H1 (cell line): ENCODE data around the gene ARHGAP23. TPM values are rescaled to one million over a fixed set of nuclear protein-coding genes. Genes with fewer than 3 reads are reported as not detected.

ENCODE experiments used
- CTCF ChIA-PET: fragments of 300-600 bp; sonication (Branson Sonifier 250); formaldehyde crosslinking; loops from one replicate; lab custom pipeline; 2021; ENCODE audit not compliant: partially characterized antibody; lab: Charles Lee
- POLR2A ChIA-PET: fragments of 300-600 bp; sonication (Branson Sonifier 250); formaldehyde crosslinking; loops from one replicate; lab custom pipeline; 2021; ENCODE audit warnings: inconsistent platforms; ENCODE audit not compliant: partially characterized antibody; lab: Charles Lee
- DNase-seq, 2 experiments: peaks; one replicate each; pipeline versions ENCODE4 v3.0.0 to v3.0.0-alpha.2; 2010 to 2022; ENCODE audit warnings: low spot score in 2 of 2, low read depth in 1 of 2, mixed read lengths in 1 of 2
- FAIRE-seq: peaks from 2 replicates; lab custom pipeline; 2011; peaks lifted over from hg19 to GRCh38; lab: Jason Lieb, UNC
- H2AFZ ChIP-seq: 2 replicates; pipeline ENCODE4 v1.8.1; 2012; ENCODE audit warnings: low read length, inconsistent platforms
- H2AK5ac ChIP-seq: 2 replicates; pipeline ENCODE4 v1.6.1; 2013; ENCODE audit warnings: low read depth, low read length
- H2BK120ac ChIP-seq: replicated peaks from 2 replicates; pipeline ENCODE3; 2013; ENCODE audit warnings: low read depth, low read length, inconsistent platforms
- H2BK12ac ChIP-seq: 2 replicates; pipeline ENCODE4 v1.6.1; 2013; ENCODE audit warnings: low read depth, low read length
- H2BK15ac ChIP-seq: 2 replicates; pipeline ENCODE4 v1.6.1; 2013; ENCODE audit warnings: low read length
- H2BK20ac ChIP-seq: 2 replicates; pipeline ENCODE4 v1.6.1; 2013; ENCODE audit warnings: low read length
- H2BK5ac ChIP-seq: 2 replicates; pipeline ENCODE4 v1.6.1; 2013; ENCODE audit warnings: low read depth, low read length
- H3K14ac ChIP-seq: 2 replicates; pipeline ENCODE4 v1.6.1; 2013; ENCODE audit warnings: inconsistent platforms; ENCODE audit not compliant: insufficient read length
- H3K18ac ChIP-seq: 2 replicates; pipeline ENCODE4 v1.6.1; 2013; ENCODE audit warnings: low read length; ENCODE audit errors: extremely low read depth
- H3K23ac ChIP-seq: 2 replicates; pipeline ENCODE4 v1.6.1; 2013; ENCODE audit warnings: inconsistent platforms; ENCODE audit not compliant: insufficient read length
- H3K23me2 ChIP-seq: 2 replicates; pipeline ENCODE4 v1.6.1; 2013; ENCODE audit warnings: low read depth, low read length
- H3K27ac ChIP-seq: 2 replicates; pipeline ENCODE4 v1.6.1; 2011; ENCODE audit warnings: low read depth, low read length, inconsistent platforms
- H3K27me3 ChIP-seq, 4 experiments: replicated peaks in 1 of 4; 1 replicate in 1 of 4; 2 replicates in 3 of 4; pipeline versions ENCODE4 v1.6.1 to v1.8.1; 2011 to 2013; ENCODE audit warnings: low read length in 3 of 4, mild to moderate bottlenecking in 3 of 4, inconsistent platforms in 2 of 4, mixed read lengths in 2 of 4, moderate library complexity in 1 of 4; ENCODE audit not compliant: control insufficient read depth in 3 of 4, insufficient read depth in 3 of 4; ENCODE audit errors: extremely low read depth in 1 of 4
- H3K36me3 ChIP-seq, 4 experiments: 2 replicates each; pipeline versions ENCODE4 v1.6.1 to v1.8.1; 2011 to 2013; ENCODE audit warnings: mild to moderate bottlenecking in 4 of 4, low read length in 3 of 4, moderate library complexity in 2 of 4, control low read depth in 1 of 4, inconsistent platforms in 1 of 4; ENCODE audit not compliant: insufficient read depth in 4 of 4, control insufficient read depth in 2 of 4
- H3K4ac ChIP-seq: replicated peaks from 2 replicates; pipeline ENCODE3; 2013; ENCODE audit warnings: low read length, low read depth, mixed read lengths, inconsistent platforms; ENCODE audit not compliant: insufficient read length
- H3K4me1 ChIP-seq, 4 experiments: replicated peaks in 1 of 4; 1 replicate in 1 of 4; 2 replicates in 3 of 4; pipeline versions ENCODE4 v1.6.1 to v1.8.1; 2011 to 2013; ENCODE audit warnings: low read length in 3 of 4, inconsistent platforms in 2 of 4, mixed read lengths in 1 of 4; ENCODE audit not compliant: insufficient read depth in 4 of 4, control insufficient read depth in 3 of 4
- H3K4me2 ChIP-seq, 2 experiments: 2 replicates each; pipeline versions ENCODE4 v1.6.1 to v1.8.1; 2011 to 2013; ENCODE audit warnings: low read depth in 2 of 2, low read length in 2 of 2, control low read depth in 1 of 2, inconsistent platforms in 1 of 2, mild to moderate bottlenecking in 1 of 2; ENCODE audit not compliant: insufficient read depth in 1 of 2
- H3K4me3 ChIP-seq, 4 experiments: fragments of 200-600, 300-600 bp in 1 of 4; sonication (generic), shearing (Covaris generic), sonication (Bioruptor Twin) in 1 of 4; 2 replicates each; pipeline versions ENCODE4 v1.5.1 to v1.8.1; 2011 to 2016; ENCODE audit warnings: low read length in 4 of 4, low read depth in 3 of 4, control low read depth in 2 of 4, inconsistent platforms in 2 of 4, mild to moderate bottlenecking in 2 of 4, mixed read lengths in 1 of 4, moderate library complexity in 1 of 4; ENCODE audit not compliant: insufficient read depth in 2 of 4; ENCODE audit errors: extremely low read depth in 1 of 4
- H3K56ac ChIP-seq: replicated peaks from 2 replicates; pipeline ENCODE3; 2013; ENCODE audit warnings: low read depth, mild to moderate bottlenecking, mixed read lengths, low read length, inconsistent platforms; ENCODE audit not compliant: insufficient read length
- H3K79me1 ChIP-seq: 2 replicates; pipeline ENCODE4 v1.6.1; 2013; ENCODE audit warnings: low read depth, low read length, control low read depth
- H3K79me2 ChIP-seq, 2 experiments: 2 replicates each; pipeline versions ENCODE4 v1.6.1 to v1.8.1; 2012 to 2013; ENCODE audit warnings: low read length in 2 of 2, mild to moderate bottlenecking in 2 of 2, inconsistent platforms in 1 of 2; ENCODE audit not compliant: insufficient read depth in 2 of 2, control insufficient read depth in 1 of 2
- H3K9ac ChIP-seq, 4 experiments: replicated peaks in 1 of 4; 1 replicate in 1 of 4; 2 replicates in 3 of 4; pipeline versions ENCODE4 v1.6.1 to v1.8.1; 2011 to 2013; ENCODE audit warnings: low read depth in 3 of 4, low read length in 3 of 4, control low read depth in 2 of 4, mild to moderate bottlenecking in 2 of 4, moderate library complexity in 2 of 4, inconsistent platforms in 1 of 4; ENCODE audit errors: extremely low read depth in 1 of 4
- H3K9me3 ChIP-seq, 2 experiments: 2 replicates each; pipeline versions ENCODE4 v1.6.1 to v1.8.1; 2012 to 2013; ENCODE audit warnings: mild to moderate bottlenecking in 2 of 2, moderate library complexity in 2 of 2, control low read depth in 1 of 2, inconsistent platforms in 1 of 2, low read depth in 1 of 2, low read length in 1 of 2, mixed read lengths in 1 of 2; ENCODE audit not compliant: insufficient read depth in 2 of 2
- H4K20me1 ChIP-seq, 2 experiments: replicated peaks in 1 of 2; 2 replicates each; pipeline versions ENCODE3 to v1.8.1; 2011 to 2013; ENCODE audit warnings: inconsistent platforms in 2 of 2, low read length in 2 of 2, mild to moderate bottlenecking in 1 of 2; ENCODE audit not compliant: insufficient read depth in 2 of 2, control insufficient read depth in 1 of 2
- H4K5ac ChIP-seq: 2 replicates; pipeline ENCODE4 v1.6.1; 2013; ENCODE audit warnings: low read length, low read depth, mixed read lengths, inconsistent platforms; ENCODE audit not compliant: insufficient read length
- H4K8ac ChIP-seq: 2 replicates; pipeline ENCODE4 v1.8.0; 2013; ENCODE audit warnings: mild to moderate bottlenecking, moderate library complexity, low read length, inconsistent platforms; ENCODE audit not compliant: insufficient read depth; ENCODE audit errors: extremely low read depth
- H4K91ac ChIP-seq: replicated peaks from 2 replicates; pipeline ENCODE3; 2013; ENCODE audit warnings: low read length, mixed read lengths, inconsistent platforms; ENCODE audit not compliant: insufficient read length
- FOSL1 ChIP-seq: IDR thresholded peaks from 2 replicates; pipeline ENCODE4 v1.6.1; 2011; ENCODE audit warnings: mild to moderate bottlenecking, low read depth, low read length, moderate library complexity; ENCODE audit not compliant: insufficient read depth
- NRF1 ChIP-seq: IDR thresholded peaks from 2 replicates; pipeline ENCODE4 v1.6.1; 2011; ENCODE audit warnings: mild to moderate bottlenecking, low read depth, low read length, improper control_type of control experiment
- RAD21 ChIP-seq, 2 experiments: IDR thresholded peaks in 1 of 2; conservative IDR thresholded peaks in 1 of 2; 2 replicates each; pipeline ENCODE4 v1.6.1; 2011; ENCODE audit warnings: low read depth in 2 of 2, low read length in 2 of 2, improper control_type of control experiment in 1 of 2, inconsistent platforms in 1 of 2, mild to moderate bottlenecking in 1 of 2, moderate library complexity in 1 of 2
- TBP ChIP-seq: IDR thresholded peaks from 2 replicates; pipeline ENCODE4 v1.6.1; 2011; ENCODE audit warnings: low read depth, low read length, improper control_type of control experiment
- WGBS, 2 experiments: shearing (Covaris generic) in 1 of 2; methylation state at CpG; one replicate each; pipeline versions ENCODE4 v1.1.6 to v1.1.7; 2013 to 2015; ENCODE audit warnings: low lambda C conversion rate in 2 of 2, mixed read lengths in 2 of 2, inconsistent platforms in 1 of 2, low coverage in 1 of 2, missing lambda C conversion rate in 1 of 2; ENCODE audit not compliant: insufficient replicate concordance in 2 of 2, insufficient coverage in 1 of 2, insufficient read length in 1 of 2; ENCODE audit errors: extremely low coverage in 1 of 2, missing lambda C conversion rate in 1 of 2; 5-methylcytosine and 5-hydroxymethylcytosine counted together
- polyA plus RNA-seq, 7 experiments: library from polyadenylated mRNA; depleted of rRNA in 3 of 7; stranded (reverse) in 5 of 7; unstranded in 2 of 7; fragments of >200 nt in 5 of 7; fragments of 200-250 nt in 2 of 7; gene quantifications; 1 replicate in 5 of 7; 2 replicates in 1 of 7; 4 replicates in 1 of 7; pipeline versions ENCODE4 v1.2.1 to v1.2.3, GENCODE V29; 2011 to 2013; ENCODE audit warnings: missing spikeins in 2 of 7, mixed read lengths in 2 of 7
- total RNA-seq: library from RNA; stranded (reverse); fragmentation: NEBNext Ultra II Directional; extraction: Animal tissue kit (Norgen Biotek cat#: 25700); gene quantifications from 2 replicates; pipeline ENCODE4 v1.2.1, GENCODE V29; 2021
- TF ChIP-seq, protein P1 (sequence below): IDR thresholded peaks from 2 replicates; pipeline ENCODE4 v1.6.1; 2012; ENCODE audit warnings: inconsistent platforms

Gene ARHGAP23
- total and polyA plus RNA-seq, 2 of the 8 experiments (the other 6 are each of a cell fraction or from before 2014, with no cell fraction given) = 16.3 to 107 TPM

DNA sequence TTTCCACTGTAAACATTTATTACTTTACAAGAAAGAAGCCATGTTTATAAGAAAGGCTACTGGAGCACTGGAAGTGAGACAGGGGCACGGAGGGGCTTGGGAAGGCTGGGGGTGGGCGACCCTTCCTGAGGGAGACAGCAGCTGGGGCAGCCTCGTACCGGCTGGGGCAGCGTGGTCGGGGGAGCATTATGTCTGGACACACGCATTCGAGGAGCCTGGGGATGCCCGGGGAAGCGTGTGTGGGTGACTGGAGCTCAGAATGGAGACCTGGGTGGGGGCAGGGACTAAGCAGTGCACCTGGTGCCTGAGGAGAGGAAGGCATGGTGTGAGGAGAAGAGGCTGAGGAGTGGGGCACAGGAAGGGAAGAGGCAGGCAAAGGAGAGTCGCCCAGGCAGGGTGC, 113.0 kb downstream of the ARHGAP23 start:
- 86% methylated on average over 4 of the region's 11 CpGs; no CpG with 5 or more reads in 1 of the 2 experiments for WGBS, 2 experiments
- H3K9ac ChIP-seq = no peak overlapping the region; a peak in 1 of 7 replicates
- no peak overlapping the region for H3K27ac ChIP-seq
- H3K27me3 ChIP-seq = no peaks in the 10 kb centered on the region
- H3K18ac ChIP-seq = no peak overlapping the region; the same call in 1 of the 2 replicates
- peaks cover 1 to 2% of the 10 kb centered on the region in 2 experiments for H4K20me1 ChIP-seq
- H2BK15ac ChIP-seq = no peak overlapping the region
- no peak overlapping the region for H3K4me2 ChIP-seq
- H3K4me3 ChIP-seq = no peak overlapping the region
- FAIRE-seq = no peak
- H3K56ac ChIP-seq = no peak overlapping the region
- no peak overlapping the region for H3K23ac ChIP-seq
- H2BK20ac ChIP-seq = no peak overlapping the region
- H4K91ac ChIP-seq = no peak overlapping the region
- H2BK12ac ChIP-seq = no peak overlapping the region
- peaks cover 0 to 2% (median 0%) of the 10 kb centered on the region in 4 experiments; a peak in 1 of 7 replicates for H3K4me1 ChIP-seq
- no peak for DNase-seq
- peak overlapping the region; percentile 41; the same call in 1 of the 2 replicates for H4K8ac ChIP-seq
- H4K5ac ChIP-seq = no peak overlapping the region
- H3K79me2 ChIP-seq = no peaks in the 10 kb centered on the region
- H3K79me1 ChIP-seq = no peaks in the 10 kb centered on the region
- H3K9me3 ChIP-seq = no peaks in the 10 kb centered on the region
- POLR2A ChIA-PET = interaction anchor here (1.3 to 2.3 kb wide), 3 partner anchors 12 to 32 kb away, joined by 4 to 6 read pairs (median 5); no protein-coding TSS in a partner anchor
- no peaks in the 10 kb centered on the region for H3K23me2 ChIP-seq
- no peak overlapping the region for H2AFZ ChIP-seq
- H2BK5ac ChIP-seq = no peak overlapping the region
- H2AK5ac ChIP-seq = no peak overlapping the region
- no peak overlapping the region for H2BK120ac ChIP-seq
- H3K14ac ChIP-seq = no peak overlapping the region
- CTCF ChIA-PET = interaction anchor here (0.8 to 38.1 kb wide), 8 partner anchors 11 to 125 kb away, joined by 3 to 914 read pairs (median 56); partner anchors contain the start of gene SRCIN1
- no peaks in the 10 kb centered on the region for H3K36me3 ChIP-seq
- H3K4ac ChIP-seq = no peak overlapping the region
- TF ChIP-seq TBP (no peak), FOSL1 (no peak), RAD21 (IDR thresholded peaks at IDR 0.05 in 1 of 2, conservative IDR thresholded peaks at IDR 0.05 in 1 of 2; ENCODE audit: low read depth in 2 of 2, low read length in 2 of 2) (no peak), NRF1 (no peak)
- TF ChIP-seq, protein P1, sequence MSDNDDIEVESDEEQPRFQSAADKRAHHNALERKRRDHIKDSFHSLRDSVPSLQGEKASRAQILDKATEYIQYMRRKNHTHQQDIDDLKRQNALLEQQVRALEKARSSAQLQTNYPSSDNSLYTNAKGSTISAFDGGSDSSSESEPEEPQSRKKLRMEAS = no peak
